ENCODE measurements around the gene ELL2.

The ELL2 gene

GRCh38 chr5:96007051-96007450 is 45.4 kb upstream of the ELL2 start:
- Histone ChIP-seq H3K27me3 (replicated peaks; ENCODE audit: insufficient read depth, low read length) (no peaks in the 10 kb centered on the region), H3F3A (ENCODE audit: insufficient read depth, low read length) (no peaks in the 10 kb centered on the region), H3K36me3 (replicated peaks; ENCODE audit: insufficient read depth, low read length) (no peaks in the 10 kb centered on the region), H3K4me3 (ENCODE audit: low read length) (no peak overlapping the region), H3K27ac (ENCODE audit: low read length) (no peak overlapping the region), H3K9me2 (replicated peaks; ENCODE audit: insufficient read depth, low read length) (no peaks in the 10 kb centered on the region), H3K79me2 (ENCODE audit: low read length) (no peaks in the 10 kb centered on the region), H3K9ac (ENCODE audit: low read length) (no peak overlapping the region), H3K4me1 (ENCODE audit: low read length) (no peaks in the 10 kb centered on the region), H4K20me1 (ENCODE audit: insufficient read depth, low read length) (no peaks in the 10 kb centered on the region), H2AFZ (ENCODE audit: low read length) (no peak overlapping the region), H3K4me2 (ENCODE audit: low read depth, low read length) (no peak overlapping the region), H3K9me3 (replicated peaks; ENCODE audit: insufficient read depth, low read length) (no peaks in the 10 kb centered on the region)
- no peak for DNase-seq
- no peak for TF ChIP-seq EZH2 (optimal IDR thresholded peaks at IDR 0.05; ENCODE audit: low read depth, low read length)
- no peak for TF ChIP-seq EZH2phosphoT487 (IDR thresholded peaks at IDR 0.05; ENCODE audit: low read length)
- TF ChIP-seq CTCF (IDR thresholded peaks at IDR 0.05; ENCODE audit: low read length): no peak

GRCh38 chr5:96006291-96006690 is 44.6 kb upstream of the ELL2 start:
- no peak overlapping the region for H3K27ac ChIP-seq (ENCODE audit: low read length)
- no peak overlapping the region for H3K4me3 ChIP-seq (ENCODE audit: low read length)
- H3K27me3 ChIP-seq (replicated peaks; ENCODE audit: insufficient read depth, low read length): no peaks in the 10 kb centered on the region
- no peak overlapping the region for H2AFZ ChIP-seq (ENCODE audit: low read length)
- H3K79me2 ChIP-seq (ENCODE audit: low read length): no peaks in the 10 kb centered on the region
- no peaks in the 10 kb centered on the region for H3K9me2 ChIP-seq (replicated peaks; ENCODE audit: insufficient read depth, low read length)
- TF ChIP-seq EZH2 (optimal IDR thresholded peaks at IDR 0.05; ENCODE audit: low read depth, low read length): no peak
- no peak for TF ChIP-seq CTCF (IDR thresholded peaks at IDR 0.05; ENCODE audit: low read length)
- TF ChIP-seq EZH2phosphoT487 (IDR thresholded peaks at IDR 0.05; ENCODE audit: low read length): no peak
- no peaks in the 10 kb centered on the region for H3K4me1 ChIP-seq (ENCODE audit: low read length)
- no peak overlapping the region for H3K4me2 ChIP-seq (ENCODE audit: low read depth, low read length)
- DNase-seq: no peak
- H3F3A ChIP-seq (ENCODE audit: insufficient read depth, low read length): no peaks in the 10 kb centered on the region
- no peaks in the 10 kb centered on the region for H3K36me3 ChIP-seq (replicated peaks; ENCODE audit: insufficient read depth, low read length)
- no peaks in the 10 kb centered on the region for H4K20me1 ChIP-seq (ENCODE audit: insufficient read depth, low read length)
- H3K9ac ChIP-seq (ENCODE audit: low read length): no peak overlapping the region
- no peaks in the 10 kb centered on the region for H3K9me3 ChIP-seq (replicated peaks; ENCODE audit: insufficient read depth, low read length)

GRCh38 chr5:96004754-96005153 is 43.1 kb upstream of the ELL2 start:
- H3K4me1 ChIP-seq (ENCODE audit: low read length): no peaks in the 10 kb centered on the region
- H3K4me2 ChIP-seq (ENCODE audit: low read depth, low read length): no peak overlapping the region
- H3K36me3 ChIP-seq (replicated peaks; ENCODE audit: insufficient read depth, low read length): no peaks in the 10 kb centered on the region
- no peaks in the 10 kb centered on the region for H3K9me2 ChIP-seq (replicated peaks; ENCODE audit: insufficient read depth, low read length)
- H2AFZ ChIP-seq (ENCODE audit: low read length): no peak overlapping the region
- no peak overlapping the region for H3K27ac ChIP-seq (ENCODE audit: low read length)
- no peaks in the 10 kb centered on the region for H3K79me2 ChIP-seq (ENCODE audit: low read length)
- no peaks in the 10 kb centered on the region for H3K9me3 ChIP-seq (replicated peaks; ENCODE audit: insufficient read depth, low read length)
- H4K20me1 ChIP-seq (ENCODE audit: insufficient read depth, low read length): no peaks in the 10 kb centered on the region
- no peaks in the 10 kb centered on the region for H3K27me3 ChIP-seq (replicated peaks; ENCODE audit: insufficient read depth, low read length)
- TF ChIP-seq CTCF (IDR thresholded peaks at IDR 0.05; ENCODE audit: low read length): no peak
- no peak overlapping the region for H3K4me3 ChIP-seq (ENCODE audit: low read length)
- no peak overlapping the region for H3K9ac ChIP-seq (ENCODE audit: low read length)
- no peaks in the 10 kb centered on the region for H3F3A ChIP-seq (ENCODE audit: insufficient read depth, low read length)
- DNase-seq: no peak

GRCh38 chr5:96004087-96004486 is 42.4 kb upstream of the ELL2 start:
- H3K36me3 ChIP-seq (replicated peaks; ENCODE audit: insufficient read depth, low read length): no peaks in the 10 kb centered on the region
- H3K9me2 ChIP-seq (replicated peaks; ENCODE audit: insufficient read depth, low read length): no peaks in the 10 kb centered on the region
- H3K9ac ChIP-seq (ENCODE audit: low read length): no peak overlapping the region
- no peaks in the 10 kb centered on the region for H3K79me2 ChIP-seq (ENCODE audit: low read length)
- H3K27me3 ChIP-seq (replicated peaks; ENCODE audit: insufficient read depth, low read length): no peaks in the 10 kb centered on the region
- DNase-seq: no peak
- H3K4me3 ChIP-seq (ENCODE audit: low read length): no peak overlapping the region
- H4K20me1 ChIP-seq (ENCODE audit: insufficient read depth, low read length): no peaks in the 10 kb centered on the region
- no peak overlapping the region for H3K4me2 ChIP-seq (ENCODE audit: low read depth, low read length)
- H3K27ac ChIP-seq (ENCODE audit: low read length): no peak overlapping the region
- H3K9me3 ChIP-seq (replicated peaks; ENCODE audit: insufficient read depth, low read length): no peaks in the 10 kb centered on the region
- H3K4me1 ChIP-seq (ENCODE audit: low read length): no peaks in the 10 kb centered on the region
- H2AFZ ChIP-seq (ENCODE audit: low read length): no peak overlapping the region
- H3F3A ChIP-seq (ENCODE audit: insufficient read depth, low read length): no peaks in the 10 kb centered on the region
- TF ChIP-seq EZH2phosphoT487 (IDR thresholded peaks at IDR 0.05; ENCODE audit: low read length) (no peak), EZH2 (optimal IDR thresholded peaks at IDR 0.05; ENCODE audit: low read depth, low read length) (no peak), CTCF (IDR thresholded peaks at IDR 0.05; ENCODE audit: low read length) (no peak)
